SK-N-SH treated with all-trans-retinoic acid at 6 μM for 48 hours (cell line): Measurements from ENCODE around the gene GLIS1.

Experiments
- ATAC-seq: fragments of 200-7000 bp; cut with Tn5 transposase; 3 replicates; pipeline ENCODE4 v1.9.1; 2020; ENCODE audit warnings: mild to moderate bottlenecking, moderate library complexity
- ARNTL ChIP-seq: fragments of 450-650 bp; formaldehyde crosslinking; IDR thresholded peaks from 2 replicates; pipeline ENCODE4 v1.5.0; 2020; ENCODE audit warnings: low read depth, mild to moderate bottlenecking, moderate library complexity, borderline replicate concordance
- BACH2 ChIP-seq: fragments of 250-450 bp; sonication (Bioruptor Pico); IDR thresholded peaks from 2 replicates; pipeline ENCODE4 v1.9.0; 2021; ENCODE audit warnings: mild to moderate bottlenecking, borderline replicate concordance
- CREB5 ChIP-seq: fragments of 250-450 bp; sonication (Bioruptor Pico); IDR thresholded peaks from 2 replicates; pipeline ENCODE4 v1.5.1; 2020; ENCODE audit warnings: low read depth, mild to moderate bottlenecking, moderate library complexity
- CSDC2 ChIP-seq: fragments of 250-450 bp; sonication (Bioruptor Pico); IDR thresholded peaks from 2 replicates; pipeline ENCODE4 v1.5.0; 2020; ENCODE audit warnings: mild to moderate bottlenecking, moderate library complexity
- ESRRG ChIP-seq: fragments of 250-450 bp; sonication (Bioruptor Pico); IDR thresholded peaks from 2 replicates; pipeline ENCODE4 v1.6.1; 2021; ENCODE audit warnings: mild to moderate bottlenecking
- GLIS3 ChIP-seq: fragments of 250-450 bp; sonication (Bioruptor Pico); IDR thresholded peaks from 2 replicates; pipeline ENCODE4 v1.5.0; 2020; ENCODE audit warnings: mild to moderate bottlenecking, moderate library complexity
- OSR1 ChIP-seq: fragments of 250-450 bp; sonication (Bioruptor Pico); IDR thresholded peaks from 2 replicates; pipeline ENCODE4 v1.8.0; 2022; ENCODE audit warnings: moderate library complexity, mild to moderate bottlenecking, inconsistent platforms
- PATZ1 ChIP-seq: fragments of 250-450 bp; sonication (Bioruptor Pico); IDR thresholded peaks from 2 replicates; pipeline ENCODE4 v1.8.0; 2020; ENCODE audit warnings: mild to moderate bottlenecking, moderate library complexity, borderline replicate concordance
- PPARA ChIP-seq: fragments of 250-450 bp; sonication (Bioruptor Pico); IDR thresholded peaks from 2 replicates; pipeline ENCODE4 v1.5.0; 2020; ENCODE audit warnings: mild to moderate bottlenecking, borderline replicate concordance
- RARB ChIP-seq: fragments of 250-450 bp; sonication (Bioruptor Pico); IDR thresholded peaks from 2 replicates; pipeline ENCODE4 v1.8.0; 2021; ENCODE audit warnings: mild to moderate bottlenecking, moderate library complexity
- SNAI2 ChIP-seq: fragments of 250-450 bp; sonication (Bioruptor Pico); IDR thresholded peaks from 2 replicates; pipeline ENCODE4 v1.5.0; 2020; ENCODE audit warnings: mild to moderate bottlenecking, moderate library complexity
- TCF4 ChIP-seq: fragments of 250-450 bp; sonication (Bioruptor Pico); IDR thresholded peaks from 2 replicates; pipeline ENCODE4 v1.8.0; 2021; ENCODE audit warnings: mild to moderate bottlenecking, moderate library complexity, borderline replicate concordance
- TOX ChIP-seq: fragments of 250-450 bp; sonication (Bioruptor Pico); IDR thresholded peaks from 2 replicates; pipeline ENCODE4 v1.8.0; 2021; ENCODE audit warnings: mild to moderate bottlenecking, moderate library complexity, borderline replicate concordance
- ZC3H10 ChIP-seq: fragments of 250-450 bp; sonication (Bioruptor Pico); IDR thresholded peaks from 2 replicates; pipeline ENCODE4 v1.5.1; 2021; ENCODE audit warnings: mild to moderate bottlenecking, moderate library complexity
- ZFP3 ChIP-seq: fragments of 250-450 bp; sonication (Bioruptor Pico); IDR thresholded peaks from 2 replicates; pipeline ENCODE4 v1.5.0; 2020; ENCODE audit warnings: mild to moderate bottlenecking, moderate library complexity
- ZFP30 ChIP-seq: fragments of 450-650 bp; formaldehyde crosslinking; IDR thresholded peaks from 2 replicates; pipeline ENCODE4 v1.5.0; 2022; ENCODE audit warnings: mild to moderate bottlenecking, moderate library complexity
- ZNF565 ChIP-seq: fragments of 450-650 bp; formaldehyde crosslinking; conservative IDR thresholded peaks from 2 replicates; pipeline ENCODE4 v1.5.0; 2020; ENCODE audit warnings: low read depth, mild to moderate bottlenecking, moderate library complexity
- ZNF8 ChIP-seq: fragments of 450-650 bp; formaldehyde crosslinking; IDR thresholded peaks from 2 replicates; pipeline ENCODE4 v1.5.0; 2020; ENCODE audit warnings: mild to moderate bottlenecking, moderate library complexity
- TF ChIP-seq, protein P1 (sequence below): fragments of 250-450 bp; sonication (Bioruptor Pico); IDR thresholded peaks from 2 replicates; pipeline ENCODE4 v1.8.0; 2021; ENCODE audit warnings: low read depth, mild to moderate bottlenecking, moderate library complexity, borderline replicate concordance
- TF ChIP-seq, protein P2 (sequence below): fragments of 250-450 bp; sonication (Bioruptor Pico); IDR thresholded peaks from 2 replicates; pipeline ENCODE4 v1.5.0; 2020; ENCODE audit warnings: mild to moderate bottlenecking, moderate library complexity

GLIS1 gene

DNA sequence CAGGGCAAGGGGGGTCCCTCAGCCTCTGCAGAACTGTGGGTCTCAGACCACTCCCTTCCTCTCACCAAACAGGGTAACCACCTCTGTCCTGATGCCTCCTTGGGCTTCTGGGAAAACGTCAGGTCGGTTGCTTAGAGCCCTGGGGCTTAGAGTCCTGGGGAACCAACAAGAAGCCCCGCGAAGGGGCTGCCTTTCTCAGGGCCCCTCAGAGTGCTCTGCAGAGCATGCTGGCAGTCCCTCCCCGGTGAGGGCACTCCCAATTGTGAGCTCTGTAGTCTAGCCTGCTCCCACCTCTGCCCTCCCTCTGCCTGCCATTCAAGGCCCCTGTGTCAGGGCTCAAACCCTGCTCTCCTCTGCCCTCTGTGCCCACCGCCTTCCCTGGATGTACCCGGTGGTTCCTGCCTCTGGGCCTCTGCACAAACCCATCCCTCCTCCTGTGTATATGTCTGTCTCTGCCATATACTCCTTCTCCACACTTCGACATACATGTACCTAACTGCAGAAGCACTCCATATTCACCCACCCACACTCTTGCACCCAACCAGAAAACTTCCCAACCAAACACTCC is 187.5 kb downstream of the GLIS1 start:
- TF ChIP-seq ZNF565 (no peak), CREB5 (CRISPR knock-in tag) (no peak), ZFP30 (CRISPR knock-in tag) (no peak), GLIS3 (no peak), TCF4 (no peak), RARB (CRISPR knock-in tag) (no peak), ZNF8 (CRISPR knock-in tag) (no peak), OSR1 (CRISPR knock-in tag) (no peak), ZC3H10 (CRISPR knock-in tag) (no peak), PPARA (no peak), ARNTL (no peak), ESRRG (CRISPR knock-in tag) (no peak), ZFP3 (CRISPR knock-in tag) (no peak), CSDC2 (CRISPR knock-in tag) (no peak), PATZ1 (CRISPR knock-in tag) (no peak), SNAI2 (CRISPR knock-in tag) (no peak), TOX (CRISPR knock-in tag) (no peak), BACH2 (CRISPR knock-in tag) (no peak)
- TF ChIP-seq, protein P1, sequence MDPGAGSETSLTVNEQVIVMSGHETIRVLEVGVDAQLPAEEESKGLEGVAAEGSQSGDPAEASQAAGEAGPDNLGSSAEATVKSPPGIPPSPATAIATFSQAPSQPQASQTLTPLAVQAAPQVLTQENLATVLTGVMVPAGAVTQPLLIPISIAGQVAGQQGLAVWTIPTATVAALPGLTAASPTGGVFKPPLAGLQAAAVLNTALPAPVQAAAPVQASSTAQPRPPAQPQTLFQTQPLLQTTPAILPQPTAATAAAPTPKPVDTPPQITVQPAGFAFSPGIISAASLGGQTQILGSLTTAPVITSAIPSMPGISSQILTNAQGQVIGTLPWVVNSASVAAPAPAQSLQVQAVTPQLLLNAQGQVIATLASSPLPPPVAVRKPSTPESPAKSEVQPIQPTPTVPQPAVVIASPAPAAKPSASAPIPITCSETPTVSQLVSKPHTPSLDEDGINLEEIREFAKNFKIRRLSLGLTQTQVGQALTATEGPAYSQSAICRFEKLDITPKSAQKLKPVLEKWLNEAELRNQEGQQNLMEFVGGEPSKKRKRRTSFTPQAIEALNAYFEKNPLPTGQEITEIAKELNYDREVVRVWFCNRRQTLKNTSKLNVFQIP, result no peak
- TF ChIP-seq, protein P2, sequence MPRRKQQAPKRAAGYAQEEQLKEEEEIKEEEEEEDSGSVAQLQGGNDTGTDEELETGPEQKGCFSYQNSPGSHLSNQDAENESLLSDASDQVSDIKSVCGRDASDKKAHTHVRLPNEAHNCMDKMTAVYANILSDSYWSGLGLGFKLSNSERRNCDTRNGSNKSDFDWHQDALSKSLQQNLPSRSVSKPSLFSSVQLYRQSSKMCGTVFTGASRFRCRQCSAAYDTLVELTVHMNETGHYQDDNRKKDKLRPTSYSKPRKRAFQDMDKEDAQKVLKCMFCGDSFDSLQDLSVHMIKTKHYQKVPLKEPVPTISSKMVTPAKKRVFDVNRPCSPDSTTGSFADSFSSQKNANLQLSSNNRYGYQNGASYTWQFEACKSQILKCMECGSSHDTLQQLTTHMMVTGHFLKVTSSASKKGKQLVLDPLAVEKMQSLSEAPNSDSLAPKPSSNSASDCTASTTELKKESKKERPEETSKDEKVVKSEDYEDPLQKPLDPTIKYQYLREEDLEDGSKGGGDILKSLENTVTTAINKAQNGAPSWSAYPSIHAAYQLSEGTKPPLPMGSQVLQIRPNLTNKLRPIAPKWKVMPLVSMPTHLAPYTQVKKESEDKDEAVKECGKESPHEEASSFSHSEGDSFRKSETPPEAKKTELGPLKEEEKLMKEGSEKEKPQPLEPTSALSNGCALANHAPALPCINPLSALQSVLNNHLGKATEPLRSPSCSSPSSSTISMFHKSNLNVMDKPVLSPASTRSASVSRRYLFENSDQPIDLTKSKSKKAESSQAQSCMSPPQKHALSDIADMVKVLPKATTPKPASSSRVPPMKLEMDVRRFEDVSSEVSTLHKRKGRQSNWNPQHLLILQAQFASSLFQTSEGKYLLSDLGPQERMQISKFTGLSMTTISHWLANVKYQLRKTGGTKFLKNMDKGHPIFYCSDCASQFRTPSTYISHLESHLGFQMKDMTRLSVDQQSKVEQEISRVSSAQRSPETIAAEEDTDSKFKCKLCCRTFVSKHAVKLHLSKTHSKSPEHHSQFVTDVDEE (CRISPR knock-in tag), result no peak
- no peak for ATAC-seq

DNA sequence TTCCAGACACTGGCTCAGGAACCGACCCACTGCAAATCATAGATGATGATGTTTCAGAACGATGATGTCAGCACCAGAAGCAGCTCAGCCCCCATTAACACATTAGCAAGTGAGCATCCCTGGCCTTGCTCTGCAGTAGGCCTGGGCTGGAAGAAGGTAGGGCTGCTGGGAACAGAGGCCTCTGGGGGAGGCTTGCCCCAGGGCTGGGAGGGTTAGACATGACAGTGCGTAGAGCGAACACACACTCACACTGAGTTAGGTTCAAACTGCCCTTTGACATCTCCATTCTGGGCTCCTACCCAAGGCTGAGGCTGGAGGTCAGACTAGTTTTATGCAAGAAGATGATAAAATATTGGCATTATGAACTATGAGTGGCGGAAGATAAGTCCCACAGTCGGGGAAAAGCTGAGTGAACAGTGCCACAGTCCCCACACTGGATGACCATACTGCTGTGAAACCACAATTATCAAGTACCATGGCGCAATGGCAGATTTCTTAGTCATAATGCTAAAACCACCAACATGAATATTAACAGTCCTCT is 188.7 kb downstream of the GLIS1 start:
- TF ChIP-seq ZNF565 (no peak), ESRRG (CRISPR knock-in tag) (no peak), PATZ1 (CRISPR knock-in tag) (no peak), TCF4 (no peak), ZNF8 (CRISPR knock-in tag) (no peak), ZFP30 (CRISPR knock-in tag) (no peak), CSDC2 (CRISPR knock-in tag) (no peak), ZFP3 (CRISPR knock-in tag) (no peak), SNAI2 (CRISPR knock-in tag) (no peak)
- TF ChIP-seq, protein P1, result no peak
- no peak for ATAC-seq
